Measurements from ENCODE around the gene GCC1. TPM values are rescaled to one million over a fixed set of nuclear protein-coding genes. Genes with fewer than 3 reads are reported as not detected.

The GCC1 gene
- polyA plus RNA-seq, 3 donors: 5.9 to 9.2 (median 6.4) TPM

GRCh38 chr7:127587663-127588018 lies 2.2 kb upstream of the GCC1 start:
- Histone ChIP-seq H3K4me3 (replicated peaks in 1 of 3; ENCODE audit: low read depth in 2 of 3, low read length in 3 of 3) (peak overlapping the region; percentile 46 to 93 (median 87)), H3K27me3 (ENCODE audit: control insufficient read depth in 2 of 2, insufficient read depth in 2 of 2, low read length in 2 of 2) (no peaks in the 10 kb centered on the region), H3K4me1 (ENCODE audit: control insufficient read depth in 1 of 2, insufficient read depth in 2 of 2, low read length in 2 of 2) (peaks cover 50 to 64% of the 10 kb centered on the region in 2 donors), H3K9me3 (replicated peaks in 1 of 2; ENCODE audit: control insufficient read depth in 1 of 2, insufficient read depth in 1 of 2, low read length in 2 of 2) (no peaks in the 10 kb centered on the region), H3K36me3 (replicated peaks in 1 of 2; ENCODE audit: control insufficient read depth in 1 of 2, insufficient read depth in 2 of 2, low read length in 2 of 2) (peaks cover 20 to 30% of the 10 kb centered on the region in 2 donors), H3K9ac (ENCODE audit: insufficient read depth, low read length, poor library complexity, severe bottlenecking) (peak overlapping the region; percentile 87), H3K27ac (ENCODE audit: low read depth in 1 of 2, low read length in 2 of 2) (peak overlapping the region; percentile 63 to 89), H4K20me1 (ENCODE audit: insufficient read depth, low read length) (peaks cover 17% of the 10 kb centered on the region), H3K79me2 (ENCODE audit: insufficient read depth, low read length) (peaks cover 37% of the 10 kb centered on the region), H2AFZ (ENCODE audit: insufficient read depth, low read depth, low read length, poor library complexity, severe bottlenecking) (peak overlapping the region; percentile 87), H3K4me2 (replicated peaks; ENCODE audit: extremely low read depth, low read length, poor library complexity, severe bottlenecking) (peak overlapping the region; percentile 90)
- peak in 2 of 3 donors; percentile 6 to 41 for DNase-seq
- intact Hi-C loops (cut with micrococcal nuclease): loop anchor here (2.0 to 5.0 kb wide), 3 partner anchors 63 to 195 kb away; partner anchors contain the start of genes ZNF800 (in 2 of the 2) and SND1 (in 1 of the 2)
- Mint-ChIP-seq H3K36me3 (peaks cover 28 to 38% of the 10 kb centered on the region in 2 donors), H3K9me3 (peaks cover 0 to 4% (median 0%) of the 10 kb centered on the region in 7 donors), H3K4me1 (peaks cover 56% of the 10 kb centered on the region), H3K27me3 (ENCODE audit: low read depth in 3 of 3) (peaks cover 0 to 1% (median 0%) of the 10 kb centered on the region in 3 donors), H3K4me3 (peak overlapping the region; percentile 78 to 79), H3K27ac (peak overlapping the region; percentile 28 to 89 (median 77))
- TF ChIP-seq CTCF (IDR thresholded peaks at IDR 0.05): no peak
- 0% methylated on average over 1 of the region's 20 CpGs for WGBS (ENCODE audit: insufficient coverage)

- Mint-ChIP-seq H3K36me3 (peaks cover 33 to 40% of the 10 kb centered on the region in 2 donors), H3K4me1 (peaks cover 64% of the 10 kb centered on the region), H3K27ac (peak overlapping the region in 4 of 7 donors; percentile 1 to 51 (median 4)), H3K27me3 (ENCODE audit: low read depth in 3 of 3) (no peaks in the 10 kb centered on the region), H3K4me3 (no peak overlapping the region), H3K9me3 (peaks cover 0 to 4% (median 0%) of the 10 kb centered on the region in 7 donors)
- no peaks in the 10 kb centered on the region for H3K9me3 ChIP-seq (replicated peaks in 1 of 2; ENCODE audit: control insufficient read depth in 1 of 2, insufficient read depth in 1 of 2, low read length in 2 of 2)
- 95% methylated on average over 2 of the region's 2 CpGs for WGBS (ENCODE audit: insufficient coverage)
- no peaks in the 10 kb centered on the region for H3K27me3 ChIP-seq (ENCODE audit: control insufficient read depth in 2 of 2, insufficient read depth in 2 of 2, low read length in 2 of 2)
- intact Hi-C loops (cut with micrococcal nuclease): loop anchor here (5.0 kb wide), 2 partner anchors 66 to 194 kb away; partner anchors contain the start of genes ZNF800 (in 2 of the 2) and SND1 (in 1 of the 2)
- peaks cover 28% of the 10 kb centered on the region for H4K20me1 ChIP-seq (ENCODE audit: insufficient read depth, low read length)
- no peak overlapping the region for H3K27ac ChIP-seq (ENCODE audit: low read depth in 1 of 2, low read length in 2 of 2)
- H3K9ac ChIP-seq (ENCODE audit: insufficient read depth, low read length, poor library complexity, severe bottlenecking): no peak overlapping the region
- H3K79me2 ChIP-seq (ENCODE audit: insufficient read depth, low read length): peaks cover 45% of the 10 kb centered on the region
- no peak overlapping the region for H2AFZ ChIP-seq (ENCODE audit: insufficient read depth, low read depth, low read length, poor library complexity, severe bottlenecking)
- peaks cover 26 to 35% of the 10 kb centered on the region in 2 donors for H3K36me3 ChIP-seq (replicated peaks in 1 of 2; ENCODE audit: control insufficient read depth in 1 of 2, insufficient read depth in 2 of 2, low read length in 2 of 2)
- TF ChIP-seq CTCF (IDR thresholded peaks at IDR 0.05): no peak
- DNase-seq: no peak
- no peak overlapping the region for H3K4me2 ChIP-seq (replicated peaks; ENCODE audit: extremely low read depth, low read length, poor library complexity, severe bottlenecking)
- H3K4me1 ChIP-seq (ENCODE audit: control insufficient read depth in 1 of 2, insufficient read depth in 2 of 2, low read length in 2 of 2): peaks cover 53 to 71% of the 10 kb centered on the region in 2 donors
- H3K4me3 ChIP-seq (replicated peaks in 1 of 3; ENCODE audit: low read depth in 2 of 3, low read length in 3 of 3): no peak overlapping the region
Measured at GRCh38 chr7:127586346-127586745, 950 bp upstream of the GCC1 start.

Data from CD14-positive monocyte (primary cell).